Neural cell (in vitro differentiated cells): ENCODE measurements around the gene CTSF. TPM values are rescaled to one million over a fixed set of nuclear protein-coding genes. Genes with fewer than 3 reads are reported as not detected.

Source experiments
- H2AFZ ChIP-seq: fragments of 200-600, 300-800 bp; sonication (generic), shearing (Covaris generic); 2 replicates; pipeline ENCODE4 v1.6.0; 2014; ENCODE audit warnings: low read depth, mild to moderate bottlenecking, antibody characterized with exemption, low read length, moderate library complexity
- H3F3A ChIP-seq: fragments of 200-600 bp; shearing (Covaris generic); 2 replicates; pipeline ENCODE4 v1.6.1; 2016; ENCODE audit warnings: mild to moderate bottlenecking, moderate library complexity, mixed read lengths, antibody characterized with exemption, low read length; ENCODE audit not compliant: insufficient read depth, poor library complexity, severe bottlenecking
- H3K27ac ChIP-seq: fragments of 200-600, 300-800 bp; sonication (generic), shearing (Covaris generic); 2 replicates; pipeline ENCODE4 v1.5.1; 2014; ENCODE audit warnings: mild to moderate bottlenecking, low read length, moderate library complexity
- H3K27me3 ChIP-seq: fragments of 300-800, 200-600 bp; sonication (generic), shearing (Covaris generic); 2 replicates; pipeline ENCODE4 v1.6.0; 2014; ENCODE audit warnings: mild to moderate bottlenecking, low read depth, low read length, moderate library complexity; ENCODE audit not compliant: insufficient read depth
- H3K36me3 ChIP-seq: fragments of 300-800, 200-600 bp; sonication (generic), shearing (Covaris generic); 2 replicates; pipeline ENCODE4 v1.5.1; 2014; ENCODE audit warnings: mild to moderate bottlenecking, antibody characterized with exemption, low read length, moderate library complexity; ENCODE audit not compliant: insufficient read depth
- H3K4me2 ChIP-seq: fragments of 300-800, 200-600 bp; sonication (generic), shearing (Covaris generic); 2 replicates; pipeline ENCODE4 v1.6.0; 2014; ENCODE audit warnings: mild to moderate bottlenecking, low read length
- H3K4me3 ChIP-seq: fragments of 300-800, 200-600 bp; sonication (generic), shearing (Covaris generic); 2 replicates; pipeline ENCODE4 v1.5.1; 2014; ENCODE audit warnings: mild to moderate bottlenecking, low read length, moderate library complexity
- H3K79me2 ChIP-seq: fragments of 200-600 bp; shearing (Covaris generic); replicated peaks from 2 replicates; pipeline ENCODE4 v1.6.0; 2014; ENCODE audit warnings: mild to moderate bottlenecking, low read length, moderate library complexity; ENCODE audit not compliant: insufficient read depth
- H3K9ac ChIP-seq: fragments of 300-800, 200-600 bp; sonication (generic), shearing (Covaris generic); 2 replicates; pipeline ENCODE4 v1.6.1; 2016; ENCODE audit warnings: mild to moderate bottlenecking, low read length, mixed read lengths
- H3K9me2 ChIP-seq: fragments of 200-600 bp; shearing (Covaris generic); 2 replicates; pipeline ENCODE4 v1.6.1; 2016; ENCODE audit warnings: mild to moderate bottlenecking, low read length, mixed read lengths; ENCODE audit not compliant: insufficient read depth
- H3K9me3 ChIP-seq: fragments of 200-600, 300-800 bp; sonication (generic), shearing (Covaris generic); 2 replicates; pipeline ENCODE4 v1.6.1; 2016; ENCODE audit warnings: mild to moderate bottlenecking, mixed run types, low read length, moderate library complexity, mixed read lengths
- H4K20me1 ChIP-seq: fragments of 200-600 bp; shearing (Covaris generic); 2 replicates; pipeline ENCODE4 v1.6.1; 2016; ENCODE audit warnings: mild to moderate bottlenecking, mixed run types; ENCODE audit not compliant: insufficient read depth
- CTCF ChIP-seq: fragments of 450-650 bp; IDR thresholded peaks from 2 replicates; pipeline ENCODE4 v1.5.1; 2014; ENCODE audit warnings: antibody characterized with exemption, mild to moderate bottlenecking, moderate library complexity; ENCODE audit not compliant: poor library complexity, severe bottlenecking
- EP300 ChIP-seq: fragments of 450-650 bp; conservative IDR thresholded peaks from 2 replicates; pipeline ENCODE4 v1.6.1; 2014; ENCODE audit warnings: antibody characterized with exemption, mild to moderate bottlenecking, moderate library complexity; ENCODE audit not compliant: poor library complexity, severe bottlenecking
- EZH2 ChIP-seq: fragments of 200-600, 300-800 bp; shearing (Covaris generic), sonication (generic); IDR thresholded peaks from 2 replicates; pipeline ENCODE4 v1.6.1; 2014; ENCODE audit warnings: antibody characterized with exemption, low read length, borderline replicate concordance, mild to moderate bottlenecking; ENCODE audit not compliant: insufficient read depth, poor library complexity, severe bottlenecking
- MXI1 ChIP-seq: fragments of 450-650 bp; conservative IDR thresholded peaks from 2 replicates; pipeline ENCODE4 v1.6.1; 2014; ENCODE audit warnings: antibody characterized with exemption, mild to moderate bottlenecking; ENCODE audit not compliant: poor library complexity, severe bottlenecking
- POLR2AphosphoS5 ChIP-seq: IDR thresholded peaks from 2 replicates; pipeline ENCODE4 v1.6.1; 2012
- RAD21 ChIP-seq: fragments of 450-650 bp; conservative IDR thresholded peaks from 2 replicates; pipeline ENCODE4 v1.6.1; 2014; ENCODE audit warnings: antibody characterized with exemption, mild to moderate bottlenecking, moderate library complexity
- REST ChIP-seq: IDR thresholded peaks from 2 replicates; pipeline ENCODE4 v1.6.1; 2012; ENCODE audit warnings: borderline replicate concordance
- SMC3 ChIP-seq: fragments of 450-650 bp; conservative IDR thresholded peaks from 2 replicates; pipeline ENCODE4 v1.6.1; 2014; ENCODE audit warnings: antibody characterized with exemption, mild to moderate bottlenecking, moderate library complexity; ENCODE audit not compliant: poor library complexity
- TAF1 ChIP-seq: IDR thresholded peaks from 2 replicates; pipeline ENCODE4 v1.6.1; 2012; ENCODE audit warnings: low read depth
- polyA plus RNA-seq: library from polyadenylated mRNA; depleted of rRNA; stranded (reverse); fragments of >200 nt; gene quantifications from 2 replicates; pipeline ENCODE4 v1.2.3, GENCODE V29; 2014

CTSF gene
- polyA plus RNA-seq, 1 donor from 2014 or later = 2.7 TPM

GRCh38 chr11:66600631-66601233 lies 32.3 kb upstream of the CTSF start:
- Histone ChIP-seq H3K9ac (no peak overlapping the region), H3K27ac (no peak overlapping the region), H3K4me3 (no peak overlapping the region), H3K9me3 (no peaks in the 10 kb centered on the region), H3F3A (no peaks in the 10 kb centered on the region), H3K4me2 (no peak overlapping the region), H4K20me1 (no peaks in the 10 kb centered on the region), H3K79me2 (no peaks in the 10 kb centered on the region), H2AFZ (no peak overlapping the region), H3K36me3 (no peaks in the 10 kb centered on the region), H3K27me3 (no peaks in the 10 kb centered on the region), H3K9me2 (no peaks in the 10 kb centered on the region)
- TF ChIP-seq SMC3 (no peak), REST (no peak), MXI1 (no peak), RAD21 (no peak), CTCF (no peak), EP300 (no peak), TAF1 (no peak)

GRCh38 chr11:66600219-66600618 lies 31.8 kb upstream of the CTSF start:
- no peaks in the 10 kb centered on the region for H3K27me3 ChIP-seq
- no peak overlapping the region for H2AFZ ChIP-seq
- H3F3A ChIP-seq = no peaks in the 10 kb centered on the region
- TF ChIP-seq MXI1 (no peak), POLR2AphosphoS5 (no peak), TAF1 (no peak), SMC3 (no peak), CTCF (no peak), RAD21 (no peak), EZH2 (no peak), REST (no peak), EP300 (no peak)
- H3K9ac ChIP-seq = no peak overlapping the region
- no peaks in the 10 kb centered on the region for H4K20me1 ChIP-seq
- no peak overlapping the region for H3K4me3 ChIP-seq
- no peak overlapping the region for H3K27ac ChIP-seq
- H3K9me2 ChIP-seq = no peaks in the 10 kb centered on the region
- H3K4me2 ChIP-seq = no peak overlapping the region
- H3K79me2 ChIP-seq = no peaks in the 10 kb centered on the region
- no peaks in the 10 kb centered on the region for H3K36me3 ChIP-seq
- H3K9me3 ChIP-seq = no peaks in the 10 kb centered on the region
